Natural killer cell (primary cell): ENCODE measurements around the gene USP7. TPM values are rescaled to one million over a fixed set of nuclear protein-coding genes. Genes with fewer than 3 reads are reported as not detected.

Source experiments
- ATAC-seq, 3 donors: fragments of 150-1000 bp in 2 of 3; fragments of 200-7000 bp in 1 of 3; cut with Tn5 transposase; 1 replicate in 1 of 3; 2 replicates in 2 of 3; pipeline ENCODE4 v1.10.0; 2021; ENCODE audit warnings: mild to moderate bottlenecking in 2 of 3, moderate library complexity in 2 of 3
- DNase-seq, 2 donors: peaks; one replicate each; pipeline versions ENCODE4 v3.0.0 to v3.0.0-alpha.2; 2013 to 2021; ENCODE audit warnings: mixed read lengths in 1 of 2
- H3K27ac ChIP-seq: one replicate; pipeline ENCODE4 v1.5.1; 2013; ENCODE audit warnings: mild to moderate bottlenecking, low read length
- H3K27me3 ChIP-seq: one replicate; pipeline ENCODE4 v1.6.1; 2013; ENCODE audit warnings: low read length; ENCODE audit not compliant: control insufficient read depth, insufficient read depth
- H3K36me3 ChIP-seq: one replicate; pipeline ENCODE4 v1.6.1; 2013; ENCODE audit warnings: low read length; ENCODE audit not compliant: control insufficient read depth, insufficient read depth
- H3K4me1 ChIP-seq: one replicate; pipeline ENCODE4 v1.6.1; 2013; ENCODE audit warnings: low read length; ENCODE audit not compliant: control insufficient read depth, insufficient read depth
- H3K4me3 ChIP-seq: one replicate; pipeline ENCODE4 v1.5.1; 2013; ENCODE audit warnings: low read length
- H3K9me3 ChIP-seq: one replicate; pipeline ENCODE4 v1.6.1; 2013; ENCODE audit warnings: low read length; ENCODE audit not compliant: control insufficient read depth, insufficient read depth
- H3K27ac Mint-ChIP-seq, 2 donors: one replicate each; pipeline ENCODE4 v1.8.0; 2022; ENCODE audit warnings: mild to moderate bottlenecking in 2 of 2, mixed read lengths in 2 of 2, moderate library complexity in 1 of 2
- H3K27me3 Mint-ChIP-seq, 2 donors: one replicate each; pipeline ENCODE4 v1.8.0; 2022; ENCODE audit warnings: low read depth in 2 of 2, mixed read lengths in 2 of 2
- H3K36me3 Mint-ChIP-seq: one replicate; pipeline ENCODE4 v1.8.0; 2022; ENCODE audit warnings: mixed read lengths
- H3K4me1 Mint-ChIP-seq, 2 donors: one replicate each; pipeline ENCODE4 v1.8.0; 2022; ENCODE audit warnings: mixed read lengths in 2 of 2
- H3K4me3 Mint-ChIP-seq: one replicate; pipeline ENCODE4 v1.8.0; 2022; ENCODE audit warnings: mild to moderate bottlenecking, moderate library complexity, mixed read lengths
- H3K9me3 Mint-ChIP-seq, 2 donors: one replicate each; pipeline ENCODE4 v1.8.0; 2022; ENCODE audit warnings: mixed read lengths in 2 of 2
- CTCF ChIP-seq: fragments of 200-600 bp; IDR thresholded peaks from one replicate; pipeline ENCODE4 v1.8.0; 2022; ENCODE audit warnings: antibody characterized with exemption
- WGBS: methylation state at CpG from one replicate; pipeline ENCODE4 v1.1.7; 2013; ENCODE audit warnings: missing lambda C conversion rate; ENCODE audit not compliant: insufficient coverage; 5-methylcytosine and 5-hydroxymethylcytosine counted together
- intact Hi-C: fragments of 100-400 bp; cut with micrococcal nuclease; formaldehyde crosslinking; loops from one replicate; pipeline ENCODE4 v1.14.2; 2022
- total RNA-seq, 4 donors: library from RNA; stranded (reverse); fragments of 120-200 nt in 1 of 4; gene quantifications; one replicate each; pipeline versions ENCODE4 v1.2.3 to v1.2.4, GENCODE V29; 2013 to 2022

Gene USP7
- total RNA-seq, 3 donors from 2014 or later (not counting 1 experiment from before 2014, with no cell fraction given), result 213 to 268 (median 236) TPM

DNA sequence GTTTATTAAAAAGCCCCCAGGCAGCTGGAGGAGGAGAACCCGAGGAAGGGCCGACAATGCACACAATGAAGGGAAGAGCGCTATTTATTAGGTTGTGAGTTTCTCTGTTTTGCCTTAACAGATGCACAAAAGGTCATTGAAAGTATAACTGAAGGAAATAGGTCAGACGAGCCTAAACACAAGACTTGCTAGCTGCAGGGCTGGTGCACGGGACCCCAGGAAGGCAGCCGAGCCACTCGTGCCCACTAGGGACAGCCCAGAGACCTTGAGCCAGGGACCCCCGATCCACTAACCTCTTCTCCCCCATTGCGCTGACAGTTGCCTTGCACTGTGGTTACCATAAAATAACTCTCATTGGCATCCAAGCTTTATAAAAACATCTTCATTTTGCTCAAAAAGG lies 70.3 kb downstream of the USP7 start:
- Mint-ChIP-seq H3K27ac (peak overlapping the region in 1 of 2 donors; percentile 64), H3K27me3 (no peaks in the 10 kb centered on the region), H3K9me3 (no peaks in the 10 kb centered on the region), H3K4me1 (peaks cover 0 to 8% of the 10 kb centered on the region in 2 donors), H3K36me3 (peaks cover 20% of the 10 kb centered on the region), H3K4me3 (no peak overlapping the region)
- no peak for ATAC-seq
- intact Hi-C loops, result loop anchor here (10.0 kb wide), 1 partner anchor 241 kb away; no protein-coding TSS in a partner anchor
- no peaks in the 10 kb centered on the region for H3K9me3 ChIP-seq
- peaks cover 65% of the 10 kb centered on the region for H3K36me3 ChIP-seq
- H3K4me1 ChIP-seq, result peaks cover 10% of the 10 kb centered on the region
- no peak overlapping the region for H3K27ac ChIP-seq
- no peaks in the 10 kb centered on the region for H3K27me3 ChIP-seq
- no peak overlapping the region for H3K4me3 ChIP-seq
- WGBS, result 94% methylated on average over 9 of the region's 9 CpGs
- TF ChIP-seq CTCF, result no peak
- DNase-seq, result no peak

DNA sequence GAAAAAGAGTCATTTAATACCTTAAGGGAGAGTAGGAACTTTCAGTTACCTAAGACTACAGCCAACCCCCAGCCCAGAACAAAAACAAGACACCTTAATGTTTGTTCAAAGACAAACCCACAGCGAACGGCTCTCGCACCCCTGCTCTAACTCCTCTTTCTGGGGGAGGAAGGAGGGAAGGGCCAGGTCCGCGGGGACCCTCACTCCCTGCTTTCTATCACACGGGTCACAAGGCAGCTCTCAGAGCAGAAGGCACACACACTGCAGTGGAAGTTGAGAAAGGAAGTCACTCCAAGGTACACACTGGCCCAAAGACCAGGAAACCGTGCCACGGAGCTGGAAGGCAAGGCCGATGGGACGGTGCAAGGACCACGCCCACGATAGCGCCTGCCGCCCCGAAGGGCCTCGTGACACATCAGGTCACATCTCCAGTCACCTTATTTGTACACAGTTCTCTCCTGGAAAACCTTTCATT lies 71.6 kb downstream of the USP7 start:
- Mint-ChIP-seq H3K4me1 (peaks cover 0 to 11% of the 10 kb centered on the region in 2 donors), H3K27ac (peak overlapping the region; percentile 54 to 64), H3K9me3 (no peaks in the 10 kb centered on the region), H3K27me3 (no peaks in the 10 kb centered on the region), H3K4me3 (no peak overlapping the region), H3K36me3 (peaks cover 18% of the 10 kb centered on the region)
- no peak for ATAC-seq
- Histone ChIP-seq H3K4me1 (peaks cover 10% of the 10 kb centered on the region), H3K27ac (peak overlapping the region; percentile 32), H3K27me3 (no peaks in the 10 kb centered on the region), H3K36me3 (peaks cover 54% of the 10 kb centered on the region), H3K4me3 (no peak overlapping the region), H3K9me3 (no peaks in the 10 kb centered on the region)
- intact Hi-C loops, result loop anchor here (10.0 kb wide), 1 partner anchor 243 kb away; no protein-coding TSS in a partner anchor
- TF ChIP-seq CTCF, result no peak
- peak in 1 of 2 donors; percentile 37 for DNase-seq
- 82% methylated on average over 13 of the region's 16 CpGs for whole genome bisulfite sequencing

DNA sequence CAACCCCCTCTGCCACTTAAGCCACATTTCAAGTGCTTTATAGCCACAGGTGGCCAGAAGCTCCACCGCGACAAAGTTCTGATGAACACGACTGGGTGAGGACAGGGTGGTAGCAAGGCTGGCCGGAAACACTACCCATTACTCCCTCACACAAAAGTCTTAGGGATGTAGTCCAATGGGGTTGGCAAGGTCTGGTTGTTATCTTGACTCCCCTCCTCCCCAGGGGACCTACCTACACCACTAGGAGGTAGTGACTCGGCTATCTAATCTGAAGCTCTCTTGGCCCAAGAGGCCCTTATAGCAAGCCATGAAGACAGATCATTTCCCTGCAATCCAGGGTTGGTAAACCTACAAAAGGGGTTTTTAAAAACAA lies 73.2 kb downstream of the USP7 start:
- Mint-ChIP-seq H3K36me3 (peaks cover 18% of the 10 kb centered on the region), H3K4me1 (peaks cover 6 to 22% of the 10 kb centered on the region in 2 donors), H3K9me3 (no peaks in the 10 kb centered on the region), H3K4me3 (no peak overlapping the region), H3K27me3 (peaks cover 0 to 3% of the 10 kb centered on the region in 2 donors), H3K27ac (peak overlapping the region; percentile 48 to 56)
- ATAC-seq, result no peak
- intact Hi-C loops, result loop anchor here (10.0 kb wide), 1 partner anchor 244 kb away; no protein-coding TSS in a partner anchor
- WGBS, result 100% methylated on average over 1 of the region's 5 CpGs
- no peak overlapping the region for H3K27ac ChIP-seq
- DNase-seq, result no peak
- H3K36me3 ChIP-seq, result peaks cover 41% of the 10 kb centered on the region
- TF ChIP-seq CTCF, result no peak
- no peaks in the 10 kb centered on the region for H3K9me3 ChIP-seq
- peaks cover 20% of the 10 kb centered on the region for H3K4me1 ChIP-seq
- no peaks in the 10 kb centered on the region for H3K27me3 ChIP-seq
- no peak overlapping the region for H3K4me3 ChIP-seq
